ENCODE measurements around the gene MEDAG.

The MEDAG gene

DNA sequence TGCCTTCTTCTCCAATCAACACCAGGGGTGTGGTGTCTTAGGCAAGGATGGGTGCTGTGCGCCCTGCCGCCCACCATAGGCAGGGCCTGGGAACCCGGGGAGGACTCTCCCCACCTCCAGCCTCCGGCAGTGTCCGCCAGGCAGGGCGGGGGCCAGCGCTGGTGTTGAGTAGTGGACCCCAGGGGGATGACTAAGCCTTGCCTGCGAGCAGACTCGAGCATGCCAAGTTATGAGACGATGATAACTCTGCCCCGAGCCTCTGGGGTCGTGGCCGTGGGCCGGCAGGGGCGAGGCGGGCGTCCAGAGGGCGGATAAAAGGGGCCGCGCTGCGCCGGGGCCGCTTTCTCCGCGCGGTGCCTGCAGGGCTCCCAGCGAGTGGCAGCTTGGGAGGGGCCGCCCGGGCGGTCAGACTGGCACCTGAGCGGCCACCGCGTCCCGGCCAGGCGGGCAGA is at the start of gene MEDAG:
TSS of gene MEDAG (plus strand) at position 340 of the 452 bp plus-strand sequence. CDS start 245 bp downstream, outside the sequence.
- DNase-seq (ENCODE audit: low read depth): no peak
- no peak for TF ChIP-seq CTCF (IDR thresholded peaks at IDR 0.05; ENCODE audit: low read depth, low read length, missing control alignments)
- no peak within 1 kb of the TSS for H3K4me3 ChIP-seq (ENCODE audit: low read depth, low read length)

- no peak for DNase-seq (ENCODE audit: low read depth)
- TF ChIP-seq CTCF (IDR thresholded peaks at IDR 0.05; ENCODE audit: low read depth, low read length, missing control alignments): no peak
- no peak overlapping the region for H3K4me3 ChIP-seq (ENCODE audit: low read depth, low read length)
Observed at GRCh38 chr13:30857018-30857417, 49.1 kb upstream of the MEDAG start.

- no peak for DNase-seq (ENCODE audit: low read depth)
- TF ChIP-seq CTCF (IDR thresholded peaks at IDR 0.05; ENCODE audit: low read depth, low read length, missing control alignments): no peak
- no peak overlapping the region for H3K4me3 ChIP-seq (ENCODE audit: low read depth, low read length)
Observed at GRCh38 chr13:30857636-30858035, 48.4 kb upstream of the MEDAG start.

DNA sequence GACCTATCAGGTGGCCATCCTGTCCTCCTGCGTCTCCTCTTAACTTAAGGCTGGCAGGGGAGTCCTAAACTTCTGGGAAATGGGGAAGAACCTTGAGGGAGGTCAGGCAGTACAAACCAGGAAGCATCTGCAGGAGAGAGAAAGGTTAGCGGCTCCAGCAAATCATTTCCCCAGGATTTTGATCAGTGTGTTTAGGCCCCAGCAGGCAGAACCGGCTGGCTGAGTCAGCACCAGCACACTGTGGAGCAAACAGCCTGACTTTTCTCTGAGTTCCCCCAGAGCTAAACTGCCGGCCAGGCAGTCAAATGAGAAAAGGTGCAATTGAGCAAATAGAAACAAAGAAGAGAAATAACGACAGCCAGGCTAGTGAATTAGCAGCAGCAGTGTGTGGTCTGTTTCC is 46.7 kb upstream of the MEDAG start:
- no peak for TF ChIP-seq CTCF (IDR thresholded peaks at IDR 0.05; ENCODE audit: low read depth, low read length, missing control alignments)
- DNase-seq (ENCODE audit: low read depth): no peak
- H3K4me3 ChIP-seq (ENCODE audit: low read depth, low read length): no peak overlapping the region

GRCh38 chr13:30861163-30861562 is 44.9 kb upstream of the MEDAG start:
- H3K4me3 ChIP-seq (ENCODE audit: low read depth, low read length): no peak overlapping the region
- DNase-seq (ENCODE audit: low read depth): no peak
- TF ChIP-seq CTCF (IDR thresholded peaks at IDR 0.05; ENCODE audit: low read depth, low read length, missing control alignments): no peak

DNA sequence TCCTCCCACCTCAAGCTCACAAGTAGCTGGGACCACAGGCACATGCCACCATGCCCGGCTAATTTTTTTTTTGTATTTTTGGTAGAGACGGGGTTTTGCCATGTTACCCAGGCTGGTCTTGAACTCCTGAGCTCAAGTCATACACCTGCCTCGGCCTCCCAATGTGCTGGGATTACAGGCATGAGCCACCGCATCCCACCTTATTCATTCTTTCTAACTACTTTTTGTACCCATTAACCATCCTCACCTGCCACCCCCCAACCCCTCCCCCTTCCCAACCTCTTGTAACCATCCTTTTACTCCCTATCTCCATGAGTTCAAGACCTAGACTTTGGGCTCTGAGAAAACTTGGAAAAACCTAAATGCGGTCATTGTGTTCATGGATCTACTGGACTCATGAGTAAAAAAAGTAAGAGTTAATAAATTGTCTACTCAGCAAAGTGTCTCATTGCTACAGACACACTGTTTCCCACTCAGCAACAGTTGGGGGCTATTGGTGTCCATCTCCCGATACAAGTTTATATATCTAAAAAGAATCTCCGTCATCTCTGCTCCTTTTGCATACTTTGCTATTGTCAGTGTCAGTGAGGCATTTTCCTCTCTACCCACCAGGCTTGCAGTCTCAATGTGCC is 44.1 kb upstream of the MEDAG start:
- no peak for TF ChIP-seq CTCF (IDR thresholded peaks at IDR 0.05; ENCODE audit: low read depth, low read length, missing control alignments)
- DNase-seq (ENCODE audit: low read depth): no peak
- H3K4me3 ChIP-seq (ENCODE audit: low read depth, low read length): no peak overlapping the region

DNA sequence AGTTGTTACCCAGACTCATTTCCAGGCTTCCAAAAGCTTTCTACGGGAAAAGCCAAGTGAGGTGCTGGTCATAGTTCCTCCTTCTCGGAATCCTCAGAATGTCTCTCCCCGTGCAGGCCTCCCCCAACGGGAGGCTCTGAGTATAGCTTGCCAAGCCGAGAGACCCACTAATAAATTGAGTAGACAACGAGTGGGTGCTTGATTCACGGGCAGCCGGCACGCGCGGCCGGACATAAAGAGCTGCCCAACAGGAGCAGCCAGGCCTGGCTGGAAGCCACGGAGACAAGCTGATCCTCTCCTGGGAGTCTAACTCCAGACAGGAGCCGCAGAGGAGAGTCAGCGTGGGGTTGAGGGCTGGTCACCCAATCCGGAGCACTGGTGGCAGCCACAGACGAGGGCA is 43.4 kb upstream of the MEDAG start:
- no peak overlapping the region for H3K4me3 ChIP-seq (ENCODE audit: low read depth, low read length)
- DNase-seq (ENCODE audit: low read depth): no peak
- no peak for TF ChIP-seq CTCF (IDR thresholded peaks at IDR 0.05; ENCODE audit: low read depth, low read length, missing control alignments)

Measured in GM12864 (cell line).